IMR-90 (cell line): ENCODE data around the gene FRYL. TPM values are rescaled to one million over a fixed set of nuclear protein-coding genes. Genes with fewer than 3 reads are reported as not detected.

ENCODE experiments used
- ATAC-seq: fragments of 200-7000 bp; cut with Tn5 transposase; 2 replicates; pipeline ENCODE4 v1.9.1; 2020; ENCODE audit warnings: low read depth, mild to moderate bottlenecking, moderate library complexity
- BruUV-seq: library from RNA; stranded (reverse); fragments of 400-500 nt; replicated peaks from 2 replicates; lab custom pipeline; 2021; lab: Mats Ljungman, UMichigan
- CTCF ChIA-PET: fragments of 300-600 bp; formaldehyde crosslinking; extraction: SDS; loops from one replicate; lab custom pipeline; 2021; ENCODE audit warnings: antibody characterized with exemption; lab: Yijun Ruan, JAX
- POLR2A ChIA-PET: fragments of 300-600 bp; sonication (Branson Sonifier 250); formaldehyde crosslinking; loops from one replicate; lab custom pipeline; 2022; ENCODE audit warnings: antibody characterized with exemption; ENCODE audit not compliant: unreplicated experiment; lab: Charles Lee
- DNase-seq: peaks from one replicate; pipeline ENCODE4 v3.0.0; 2013
- H2AFZ ChIP-seq: replicated peaks from 2 replicates; pipeline ENCODE3; 2013; ENCODE audit warnings: low read length, mild to moderate bottlenecking; ENCODE audit not compliant: poor library complexity
- H2AK5ac ChIP-seq: 2 replicates; pipeline ENCODE4 v1.6.1; 2013; ENCODE audit warnings: low read depth, low read length, inconsistent platforms
- H2AK9ac ChIP-seq: replicated peaks from 2 replicates; pipeline ENCODE3; 2013; ENCODE audit warnings: mild to moderate bottlenecking, low read depth, low read length, moderate library complexity; ENCODE audit not compliant: poor library complexity
- H2BK120ac ChIP-seq: 2 replicates; pipeline ENCODE4 v1.6.1; 2013; ENCODE audit warnings: low read depth, low read length, inconsistent platforms
- H2BK15ac ChIP-seq: 3 replicates; pipeline ENCODE4 v1.6.1; 2013; ENCODE audit warnings: low read depth, low read length, inconsistent platforms
- H2BK20ac ChIP-seq: 2 replicates; pipeline ENCODE4 v1.6.1; 2013; ENCODE audit warnings: low read depth, mild to moderate bottlenecking, inconsistent platforms, low read length, moderate library complexity
- H2BK5ac ChIP-seq: 2 replicates; pipeline ENCODE4 v1.6.1; 2013; ENCODE audit warnings: mild to moderate bottlenecking, low read depth, low read length, inconsistent platforms; ENCODE audit not compliant: poor library complexity, severe bottlenecking
- H3K14ac ChIP-seq: replicated peaks from 2 replicates; pipeline ENCODE4 v1.6.1; 2013; ENCODE audit warnings: low read depth, low read length, inconsistent platforms
- H3K18ac ChIP-seq: 2 replicates; pipeline ENCODE4 v1.6.1; 2013; ENCODE audit warnings: low read depth, low read length, control low read depth
- H3K23ac ChIP-seq: 2 replicates; pipeline ENCODE4 v1.6.1; 2013; ENCODE audit warnings: low read depth, low read length, inconsistent platforms
- H3K27ac ChIP-seq: 2 replicates; pipeline ENCODE4 v1.5.1; 2013; ENCODE audit warnings: mild to moderate bottlenecking, control low read depth, low read length; ENCODE audit not compliant: insufficient read depth
- H3K27me3 ChIP-seq: 2 replicates; pipeline ENCODE4 v1.6.1; 2013; ENCODE audit warnings: low read length; ENCODE audit not compliant: control insufficient read depth, insufficient read depth
- H3K36me3 ChIP-seq: 2 replicates; pipeline ENCODE4 v1.6.1; 2013; ENCODE audit warnings: low read length, mixed read lengths; ENCODE audit not compliant: control insufficient read depth, insufficient read depth
- H3K4ac ChIP-seq: 2 replicates; pipeline ENCODE4 v1.6.1; 2013; ENCODE audit warnings: low read depth, low read length, inconsistent platforms
- H3K4me1 ChIP-seq: 2 replicates; pipeline ENCODE4 v1.6.1; 2013; ENCODE audit warnings: low read length, mixed read lengths; ENCODE audit not compliant: control insufficient read depth, insufficient read depth
- H3K4me2 ChIP-seq: 2 replicates; pipeline ENCODE4 v1.6.1; 2013; ENCODE audit warnings: low read depth, mild to moderate bottlenecking, control low read depth, low read length, moderate library complexity
- H3K4me3 ChIP-seq: 2 replicates; pipeline ENCODE4 v1.5.1; 2013; ENCODE audit warnings: low read depth, mild to moderate bottlenecking, control low read depth, low read length, moderate library complexity; ENCODE audit not compliant: insufficient read depth
- H3K56ac ChIP-seq: 2 replicates; pipeline ENCODE4 v1.6.1; 2013; ENCODE audit warnings: low read length, inconsistent platforms; ENCODE audit not compliant: insufficient read depth; ENCODE audit errors: extremely low read depth
- H3K79me1 ChIP-seq, 2 experiments: 2 replicates each; pipeline ENCODE4 v1.6.1; 2013; ENCODE audit warnings: low read length in 2 of 2, inconsistent platforms in 1 of 2, low read depth in 1 of 2
- H3K9ac ChIP-seq: 2 replicates; pipeline ENCODE4 v1.6.1; 2013; ENCODE audit warnings: low read depth, low read length, control low read depth
- H3K9me1 ChIP-seq: 2 replicates; pipeline ENCODE4 v1.6.1; 2013; ENCODE audit warnings: low read length, inconsistent platforms; ENCODE audit not compliant: insufficient read depth
- H3K9me3 ChIP-seq: 2 replicates; pipeline ENCODE4 v1.6.1; 2013; ENCODE audit warnings: low read length; ENCODE audit not compliant: control insufficient read depth, insufficient read depth
- H4K20me1 ChIP-seq: 2 replicates; pipeline ENCODE4 v1.6.1; 2013; ENCODE audit warnings: low read length, inconsistent platforms; ENCODE audit not compliant: insufficient read depth
- H4K5ac ChIP-seq: 2 replicates; pipeline ENCODE4 v1.6.1; 2013; ENCODE audit warnings: mild to moderate bottlenecking, low read depth, low read length, control low read depth
- H4K8ac ChIP-seq, 2 experiments: 2 replicates each; pipeline ENCODE4 v1.6.1; 2013; ENCODE audit warnings: low read depth in 2 of 2, low read length in 2 of 2, control low read depth in 1 of 2, inconsistent platforms in 1 of 2
- H4K91ac ChIP-seq: 2 replicates; pipeline ENCODE4 v1.6.1; 2013; ENCODE audit warnings: low read depth, low read length, inconsistent platforms; ENCODE audit not compliant: insufficient read depth
- BHLHE40 ChIP-seq: fragments of 150-350 bp; IDR thresholded peaks from 2 replicates; pipeline ENCODE4 v1.6.1; 2016; ENCODE audit warnings: mild to moderate bottlenecking, low read depth, low read length
- CEBPB ChIP-seq: IDR thresholded peaks from 2 replicates; pipeline ENCODE4 v1.6.1; 2012; ENCODE audit warnings: low read depth, low read length, improper control_type of control experiment
- CHD1 ChIP-seq: IDR thresholded peaks from 2 replicates; pipeline ENCODE4 v1.6.1; 2012; ENCODE audit warnings: low read depth, low read length, improper control_type of control experiment
- FOS ChIP-seq: fragments of 150-350 bp; IDR thresholded peaks from 2 replicates; pipeline ENCODE4 v1.6.1; 2016; ENCODE audit warnings: low read depth, low read length
- MAFK ChIP-seq: IDR thresholded peaks from 2 replicates; pipeline ENCODE4 v1.6.1; 2012; ENCODE audit warnings: low read depth, low read length, improper control_type of control experiment
- MAZ ChIP-seq: IDR thresholded peaks from 2 replicates; pipeline ENCODE4 v1.6.1; 2012; ENCODE audit warnings: low read depth, mild to moderate bottlenecking, low read length, improper control_type of control experiment, moderate library complexity, borderline replicate concordance
- MXI1 ChIP-seq: IDR thresholded peaks from 2 replicates; pipeline ENCODE4 v1.6.1; 2012; ENCODE audit warnings: low read depth, mild to moderate bottlenecking, low read length, moderate library complexity, borderline replicate concordance
- NFE2L2 ChIP-seq: fragments of 150-350 bp; IDR thresholded peaks from 2 replicates; pipeline ENCODE4 v1.6.1; 2016; ENCODE audit warnings: low read depth, mild to moderate bottlenecking, low read length
- POLR2A ChIP-seq: IDR thresholded peaks from 2 replicates; pipeline ENCODE4 v1.6.1; 2012; ENCODE audit warnings: mild to moderate bottlenecking, low read depth, low read length
- RAD21 ChIP-seq: IDR thresholded peaks from 2 replicates; pipeline ENCODE4 v1.6.1; 2012; ENCODE audit warnings: low read length, improper control_type of control experiment
- RCOR1 ChIP-seq: IDR thresholded peaks from 2 replicates; pipeline ENCODE4 v1.6.1; 2012; ENCODE audit warnings: mild to moderate bottlenecking, low read length, improper control_type of control experiment; ENCODE audit not compliant: insufficient replicate concordance
- RFX5 ChIP-seq: IDR thresholded peaks from 2 replicates; pipeline ENCODE4 v1.8.0; 2012; ENCODE audit warnings: low read depth, mild to moderate bottlenecking, low read length, moderate library complexity
- SMC3 ChIP-seq: fragments of 150-350 bp; IDR thresholded peaks from 2 replicates; pipeline ENCODE4 v1.6.1; 2016; ENCODE audit warnings: low read depth, mild to moderate bottlenecking, antibody characterized with exemption, low read length, moderate library complexity
- WGBS, 2 experiments: methylation state at CpG; one replicate each; pipeline versions ENCODE4 v1.1.5 to v1.1.7; 2013; ENCODE audit warnings: missing lambda C conversion rate in 2 of 2; ENCODE audit not compliant: insufficient read length in 1 of 2; ENCODE audit errors: extremely low coverage in 2 of 2; 5-methylcytosine and 5-hydroxymethylcytosine counted together
- dilution Hi-C: fragments of 300-500 bp; cut with HindIII; formaldehyde crosslinking; loops from one replicate; pipeline ENCODE4 v1.14.3; 2018; ENCODE audit warnings: low sequenced_read_pairs; ENCODE audit not compliant: unreplicated experiment
- in situ Hi-C: fragments of 300-500 bp; cut with MboI; formaldehyde crosslinking; loops from 3 replicates; pipeline ENCODE4 v1.14.3; 2019; ENCODE audit warnings: low sequenced_read_pairs, inconsistent platforms, mixed read lengths
- intact Hi-C: fragments of 100-400 bp; cut with micrococcal nuclease; formaldehyde crosslinking; loops from 2 replicates; pipeline ENCODE4 v1.10.0; 2022
- polyA plus RNA-seq, 3 experiments: library from polyadenylated mRNA; depleted of rRNA; stranded (reverse); fragments of >200 nt; gene quantifications; 2 replicates each; pipeline ENCODE4 v1.2.3, GENCODE V29; 2012; ENCODE audit warnings: low replicate concordance in 1 of 3
- total RNA-seq: library from RNA; depleted of rRNA; stranded (reverse); fragments of >200 nt; gene quantifications from 2 replicates; pipeline ENCODE4 v1.2.3, GENCODE V29; 2012
- TF ChIP-seq, protein P1 (sequence below): conservative IDR thresholded peaks from 2 replicates; pipeline ENCODE4 v1.5.1; 2012; ENCODE audit warnings: mild to moderate bottlenecking, low read depth, low read length, improper control_type of control experiment
- TF ChIP-seq, protein P2 (sequence below): fragments of 150-350 bp; IDR thresholded peaks from 2 replicates; pipeline ENCODE4 v1.6.1; 2017; ENCODE audit warnings: mild to moderate bottlenecking, antibody characterized with exemption, low read length, low read depth
- TF ChIP-seq, protein P3 (sequence below): fragments of 150-350 bp; IDR thresholded peaks from 2 replicates; pipeline ENCODE4 v1.6.1; 2016; ENCODE audit warnings: low read depth, mild to moderate bottlenecking, low read length, moderate library complexity, borderline replicate concordance

The FRYL gene
- total and polyA plus RNA-seq, 2 of the 4 experiments (the other 2 are of a cell fraction), result 9.9 to 77.4 TPM

DNA sequence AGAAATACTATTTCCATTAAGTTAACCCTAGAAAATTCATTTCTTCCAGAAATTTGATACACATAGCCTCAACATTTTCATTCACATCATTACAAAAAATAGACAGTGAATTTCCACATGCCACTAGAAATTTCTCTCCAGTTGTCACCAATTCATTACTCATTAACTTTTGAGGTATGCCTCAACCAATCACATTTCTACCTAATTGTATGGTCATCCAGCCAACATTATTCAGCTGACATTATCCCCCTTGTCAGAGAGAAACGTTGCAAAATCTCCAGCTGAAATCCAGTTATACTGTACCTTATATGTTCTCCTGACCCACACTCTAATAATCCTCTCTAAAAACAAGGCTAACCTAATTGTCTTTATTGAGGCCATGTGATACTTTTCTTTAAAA is 24.8 kb downstream of the FRYL start:
- no peak overlapping the region for H3K27ac ChIP-seq
- DNase-seq (no peak), ATAC-seq (no peak)
- H2AK5ac ChIP-seq, result no peak overlapping the region
- H2BK120ac ChIP-seq, result no peak overlapping the region
- no peak overlapping the region for H3K18ac ChIP-seq
- BruUV-seq, result no TSS peak
- no peak overlapping the region for H3K56ac ChIP-seq
- no peak overlapping the region for H2BK5ac ChIP-seq
- no peaks in the 10 kb centered on the region for H3K36me3 ChIP-seq
- TF ChIP-seq CHD1 (no peak), MAZ (no peak), POLR2A (no peak), RAD21 (no peak), CEBPB (no peak), NFE2L2 (no peak), BHLHE40 (no peak), MXI1 (no peak), RFX5 (no peak), SMC3 (no peak), FOS (no peak), RCOR1 (no peak), MAFK (no peak)
- TF ChIP-seq, protein P1, sequence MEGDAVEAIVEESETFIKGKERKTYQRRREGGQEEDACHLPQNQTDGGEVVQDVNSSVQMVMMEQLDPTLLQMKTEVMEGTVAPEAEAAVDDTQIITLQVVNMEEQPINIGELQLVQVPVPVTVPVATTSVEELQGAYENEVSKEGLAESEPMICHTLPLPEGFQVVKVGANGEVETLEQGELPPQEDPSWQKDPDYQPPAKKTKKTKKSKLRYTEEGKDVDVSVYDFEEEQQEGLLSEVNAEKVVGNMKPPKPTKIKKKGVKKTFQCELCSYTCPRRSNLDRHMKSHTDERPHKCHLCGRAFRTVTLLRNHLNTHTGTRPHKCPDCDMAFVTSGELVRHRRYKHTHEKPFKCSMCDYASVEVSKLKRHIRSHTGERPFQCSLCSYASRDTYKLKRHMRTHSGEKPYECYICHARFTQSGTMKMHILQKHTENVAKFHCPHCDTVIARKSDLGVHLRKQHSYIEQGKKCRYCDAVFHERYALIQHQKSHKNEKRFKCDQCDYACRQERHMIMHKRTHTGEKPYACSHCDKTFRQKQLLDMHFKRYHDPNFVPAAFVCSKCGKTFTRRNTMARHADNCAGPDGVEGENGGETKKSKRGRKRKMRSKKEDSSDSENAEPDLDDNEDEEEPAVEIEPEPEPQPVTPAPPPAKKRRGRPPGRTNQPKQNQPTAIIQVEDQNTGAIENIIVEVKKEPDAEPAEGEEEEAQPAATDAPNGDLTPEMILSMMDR, result no peak
- TF ChIP-seq, protein P2, sequence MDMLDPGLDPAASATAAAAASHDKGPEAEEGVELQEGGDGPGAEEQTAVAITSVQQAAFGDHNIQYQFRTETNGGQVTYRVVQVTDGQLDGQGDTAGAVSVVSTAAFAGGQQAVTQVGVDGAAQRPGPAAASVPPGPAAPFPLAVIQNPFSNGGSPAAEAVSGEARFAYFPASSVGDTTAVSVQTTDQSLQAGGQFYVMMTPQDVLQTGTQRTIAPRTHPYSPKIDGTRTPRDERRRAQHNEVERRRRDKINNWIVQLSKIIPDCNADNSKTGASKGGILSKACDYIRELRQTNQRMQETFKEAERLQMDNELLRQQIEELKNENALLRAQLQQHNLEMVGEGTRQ, result no peak
- TF ChIP-seq, protein P3, sequence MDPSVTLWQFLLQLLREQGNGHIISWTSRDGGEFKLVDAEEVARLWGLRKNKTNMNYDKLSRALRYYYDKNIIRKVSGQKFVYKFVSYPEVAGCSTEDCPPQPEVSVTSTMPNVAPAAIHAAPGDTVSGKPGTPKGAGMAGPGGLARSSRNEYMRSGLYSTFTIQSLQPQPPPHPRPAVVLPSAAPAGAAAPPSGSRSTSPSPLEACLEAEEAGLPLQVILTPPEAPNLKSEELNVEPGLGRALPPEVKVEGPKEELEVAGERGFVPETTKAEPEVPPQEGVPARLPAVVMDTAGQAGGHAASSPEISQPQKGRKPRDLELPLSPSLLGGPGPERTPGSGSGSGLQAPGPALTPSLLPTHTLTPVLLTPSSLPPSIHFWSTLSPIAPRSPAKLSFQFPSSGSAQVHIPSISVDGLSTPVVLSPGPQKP, result no peak
- H2BK15ac ChIP-seq, result no peak overlapping the region
- H2AK9ac ChIP-seq, result no peak overlapping the region
- no peak overlapping the region for H2BK20ac ChIP-seq
- H3K27me3 ChIP-seq, result no peaks in the 10 kb centered on the region
- CTCF ChIA-PET, result no interaction called here
- H3K4me3 ChIP-seq, result no peak overlapping the region
- H4K5ac ChIP-seq, result no peak overlapping the region
- in situ Hi-C loops, result no loop called here
- no peak overlapping the region for H3K9ac ChIP-seq
- H3K4me2 ChIP-seq, result no peak overlapping the region
- no peaks in the 10 kb centered on the region for H3K9me3 ChIP-seq
- dilution Hi-C loops, result no loop called here
- H3K9me1 ChIP-seq, result no peaks in the 10 kb centered on the region
- no peak overlapping the region for H2AFZ ChIP-seq
- no CpG with 5 or more reads among the region's 1 CpG for WGBS, 2 experiments
- no peak overlapping the region for H4K8ac ChIP-seq
- H3K4me1 ChIP-seq, result no peaks in the 10 kb centered on the region
- H3K79me1 ChIP-seq, result peaks cover 15 to 54% of the 10 kb centered on the region in 2 experiments; a peak in 3 of 4 replicates
- POLR2A ChIA-PET, result no interaction called here
- H3K23ac ChIP-seq, result no peak overlapping the region
- intact Hi-C loops, result no loop called here
- peaks cover 22% of the 10 kb centered on the region for H4K20me1 ChIP-seq
- H3K14ac ChIP-seq, result no peak overlapping the region
- H3K4ac ChIP-seq, result no peak overlapping the region
- no peak overlapping the region for H4K91ac ChIP-seq
